Mononuclear cell (primary cell): Measurements from ENCODE around the gene FBXO31. TPM values are rescaled to one million over a fixed set of nuclear protein-coding genes. Genes with fewer than 3 reads are reported as not detected.

Source experiments
- H3K27me3 ChIP-seq: 2 replicates; pipeline ENCODE4 v1.6.0; 2011; ENCODE audit warnings: low read length, control low read depth; ENCODE audit not compliant: insufficient read depth
- H3K4me1 ChIP-seq: 2 replicates; pipeline ENCODE4 v1.5.1; 2011; ENCODE audit warnings: mild to moderate bottlenecking, low read length, control low read depth; ENCODE audit not compliant: insufficient read depth
- H3K4me3 ChIP-seq: 2 replicates; pipeline ENCODE4 v1.5.1; 2011; ENCODE audit warnings: mild to moderate bottlenecking, low read length, moderate library complexity
- H3K9me3 ChIP-seq: 2 replicates; pipeline ENCODE4 v1.5.1; 2011; ENCODE audit warnings: low read depth, mild to moderate bottlenecking, control low read depth, low read length
- total RNA-seq: library from RNA; depleted of rRNA; stranded (reverse); fragments of >200 nt; gene quantifications from one replicate; pipeline ENCODE4 v1.2.3, GENCODE V29; 2012

Gene FBXO31
- total RNA-seq, 1 donor: 17.3 TPM

DNA sequence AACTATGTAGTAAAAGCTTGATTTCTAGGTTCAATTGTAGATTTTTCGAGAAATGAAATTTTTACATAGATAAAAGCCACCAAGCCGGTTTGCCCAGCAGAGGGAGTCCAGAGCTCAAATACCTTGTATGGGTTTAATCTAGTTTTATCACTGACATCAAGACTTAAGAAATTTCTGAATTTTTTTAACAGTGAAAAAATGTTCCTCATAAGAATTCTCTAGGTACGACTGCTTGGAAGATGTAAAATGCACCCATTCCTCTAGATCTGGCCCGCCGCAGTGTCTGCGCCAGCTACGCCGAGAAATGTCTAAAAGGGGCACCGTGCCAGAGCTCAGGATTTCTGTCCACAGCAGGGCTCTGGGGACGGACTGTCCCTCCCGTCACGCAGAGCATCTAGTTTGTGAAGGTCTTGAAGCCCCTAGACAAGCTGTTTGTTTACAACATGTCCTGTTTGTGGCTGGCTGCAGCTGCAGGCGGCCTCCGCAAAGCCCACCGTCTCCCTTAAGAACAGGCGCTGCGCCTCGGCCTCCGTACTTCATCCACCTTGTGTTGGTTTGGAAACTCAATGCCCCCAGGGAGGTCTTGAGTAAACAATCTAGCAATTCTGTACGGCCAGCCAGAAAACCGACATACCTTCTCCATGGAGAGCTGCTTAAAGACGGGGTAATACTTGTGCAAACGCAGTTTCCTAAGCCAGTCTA lies 33.4 kb upstream of the FBXO31 start:
- H3K4me1 ChIP-seq: no peaks in the 10 kb centered on the region
- no peak overlapping the region for H3K4me3 ChIP-seq
- no peaks in the 10 kb centered on the region for H3K27me3 ChIP-seq
- no peaks in the 10 kb centered on the region for H3K9me3 ChIP-seq

GRCh38 chr16:87415441-87415840 lies 31.9 kb upstream of the FBXO31 start:
- H3K4me1 ChIP-seq: no peaks in the 10 kb centered on the region
- H3K4me3 ChIP-seq: no peak overlapping the region
- H3K9me3 ChIP-seq: no peaks in the 10 kb centered on the region
- H3K27me3 ChIP-seq: no peaks in the 10 kb centered on the region

- H3K9me3 ChIP-seq: no peaks in the 10 kb centered on the region
Observed at GRCh38 chr16:87414251-87414680, 30.7 kb upstream of the FBXO31 start.

GRCh38 chr16:87412996-87413421 lies 29.4 kb upstream of the FBXO31 start:
- Histone ChIP-seq H3K9me3 (no peaks in the 10 kb centered on the region), H3K4me1 (no peaks in the 10 kb centered on the region), H3K27me3 (no peaks in the 10 kb centered on the region), H3K4me3 (no peak overlapping the region)

More at GRCh38 chr16:87414251-87414680, 30.7 kb upstream of the FBXO31 start:
- no peaks in the 10 kb centered on the region for H3K4me1 ChIP-seq
- no peak overlapping the region for H3K4me3 ChIP-seq
- H3K27me3 ChIP-seq: no peaks in the 10 kb centered on the region

DNA sequence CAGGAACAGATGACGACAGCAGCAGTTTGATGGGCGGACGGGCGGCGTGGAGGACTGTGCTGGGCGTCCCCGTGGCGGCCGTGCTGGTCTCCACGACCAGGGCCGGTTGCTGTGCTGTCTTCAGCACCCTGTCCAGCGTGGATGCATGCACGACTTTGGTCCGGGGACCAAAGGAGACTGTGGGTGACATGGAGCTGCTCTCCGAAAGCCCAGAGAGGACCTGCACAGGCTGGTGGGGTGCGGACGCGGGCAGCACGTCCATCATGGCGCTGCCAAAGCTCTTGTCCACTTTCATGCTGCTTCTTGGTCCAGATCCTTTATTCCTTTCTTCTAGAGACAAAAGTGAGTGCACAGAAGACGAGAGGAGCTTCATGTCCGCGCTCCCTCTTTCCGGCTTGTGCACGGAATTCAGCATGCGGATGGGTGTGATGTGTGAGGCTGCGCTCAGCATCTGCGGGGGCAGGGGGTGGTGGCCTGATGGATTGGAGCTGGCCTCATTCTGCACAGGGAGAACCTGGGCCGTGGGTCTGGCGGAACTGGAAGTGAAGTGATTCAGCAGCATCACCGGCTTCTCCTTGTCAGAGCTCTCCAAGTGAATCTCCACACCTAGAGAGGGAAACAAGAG lies 28.9 kb upstream of the FBXO31 start:
- H3K4me3 ChIP-seq: no peak overlapping the region
- no peaks in the 10 kb centered on the region for H3K9me3 ChIP-seq
- no peaks in the 10 kb centered on the region for H3K27me3 ChIP-seq
- no peaks in the 10 kb centered on the region for H3K4me1 ChIP-seq

GRCh38 chr16:87411375-87412271 lies 28.0 kb upstream of the FBXO31 start:
- H3K4me1 ChIP-seq: peaks cover 5% of the 10 kb centered on the region
- H3K27me3 ChIP-seq: no peaks in the 10 kb centered on the region
- H3K4me3 ChIP-seq: no peak overlapping the region

GRCh38 chr16:87410968-87411367 lies 27.4 kb upstream of the FBXO31 start:
- Histone ChIP-seq H3K4me3 (no peak overlapping the region), H3K4me1 (peaks cover 9% of the 10 kb centered on the region), H3K27me3 (no peaks in the 10 kb centered on the region), H3K9me3 (no peaks in the 10 kb centered on the region)

More at GRCh38 chr16:87411375-87412271, 28.0 kb upstream of the FBXO31 start:
- H3K9me3 ChIP-seq: no peaks in the 10 kb centered on the region

- H3K4me1 ChIP-seq: peaks cover 9% of the 10 kb centered on the region
- no peak overlapping the region for H3K4me3 ChIP-seq
- H3K27me3 ChIP-seq: no peaks in the 10 kb centered on the region
- H3K9me3 ChIP-seq: no peaks in the 10 kb centered on the region
Observed at GRCh38 chr16:87410530-87410929, 27.0 kb upstream of the FBXO31 start.

DNA sequence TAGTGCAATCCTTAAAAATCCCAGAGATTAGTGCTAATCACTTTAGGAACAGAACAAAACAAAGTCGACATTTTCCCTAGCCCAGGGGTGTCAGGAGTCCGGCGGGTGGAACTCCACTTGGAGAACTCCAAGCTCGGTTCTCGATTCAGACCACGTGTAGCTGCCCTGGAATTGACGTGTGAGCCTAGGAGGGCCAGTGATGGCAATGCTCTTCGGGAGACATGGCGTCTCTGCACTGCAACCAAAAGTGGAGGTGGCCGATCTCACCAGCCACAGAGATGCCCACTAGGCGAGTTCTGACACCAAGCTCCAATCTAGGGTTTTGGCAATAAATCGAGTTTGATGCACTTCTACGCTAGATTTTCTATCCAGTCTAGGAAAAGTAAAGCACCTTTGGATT lies 26.2 kb upstream of the FBXO31 start:
- H3K9me3 ChIP-seq: no peaks in the 10 kb centered on the region
- H3K4me3 ChIP-seq: no peak overlapping the region
- H3K4me1 ChIP-seq: peaks cover 9% of the 10 kb centered on the region

GRCh38 chr16:87409153-87409552 lies 25.6 kb upstream of the FBXO31 start:
- Histone ChIP-seq H3K4me3 (no peak overlapping the region), H3K4me1 (peaks cover 9% of the 10 kb centered on the region), H3K27me3 (no peaks in the 10 kb centered on the region), H3K9me3 (no peaks in the 10 kb centered on the region)

More for the DNA sequence above, 26.2 kb upstream of the FBXO31 start:
- H3K27me3 ChIP-seq: no peaks in the 10 kb centered on the region

DNA sequence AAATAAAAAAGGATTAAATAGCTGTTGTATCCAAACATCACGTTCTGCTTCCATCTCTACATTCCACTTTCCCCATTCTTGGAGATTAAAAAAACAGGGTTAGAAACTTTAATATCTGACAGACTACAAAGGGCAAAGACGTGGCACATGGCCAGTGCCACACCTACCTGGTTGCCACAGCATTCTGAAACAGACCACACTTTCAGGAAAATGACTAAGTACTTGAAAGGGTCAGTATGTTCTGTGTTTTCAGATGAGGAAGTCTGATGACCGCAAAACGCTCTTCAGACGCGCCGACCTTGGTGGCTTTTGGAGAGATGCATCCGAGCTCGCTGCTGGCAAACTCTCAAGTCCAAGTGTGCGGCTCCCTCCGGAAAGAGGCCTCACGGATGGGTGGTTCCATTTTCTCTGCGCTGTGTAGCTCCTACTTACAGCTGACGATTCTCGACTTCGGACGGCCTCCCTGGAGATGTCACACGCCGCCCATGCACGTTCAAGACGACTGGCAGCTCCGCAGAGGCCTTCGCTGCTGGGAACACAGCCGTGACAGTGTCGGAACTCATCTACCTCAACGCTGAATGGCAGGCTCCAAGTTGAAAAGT lies 24.0 kb upstream of the FBXO31 start:
- no peaks in the 10 kb centered on the region for H3K27me3 ChIP-seq
- H3K9me3 ChIP-seq: no peaks in the 10 kb centered on the region
- peaks cover 9% of the 10 kb centered on the region for H3K4me1 ChIP-seq
- H3K4me3 ChIP-seq: no peak overlapping the region

DNA sequence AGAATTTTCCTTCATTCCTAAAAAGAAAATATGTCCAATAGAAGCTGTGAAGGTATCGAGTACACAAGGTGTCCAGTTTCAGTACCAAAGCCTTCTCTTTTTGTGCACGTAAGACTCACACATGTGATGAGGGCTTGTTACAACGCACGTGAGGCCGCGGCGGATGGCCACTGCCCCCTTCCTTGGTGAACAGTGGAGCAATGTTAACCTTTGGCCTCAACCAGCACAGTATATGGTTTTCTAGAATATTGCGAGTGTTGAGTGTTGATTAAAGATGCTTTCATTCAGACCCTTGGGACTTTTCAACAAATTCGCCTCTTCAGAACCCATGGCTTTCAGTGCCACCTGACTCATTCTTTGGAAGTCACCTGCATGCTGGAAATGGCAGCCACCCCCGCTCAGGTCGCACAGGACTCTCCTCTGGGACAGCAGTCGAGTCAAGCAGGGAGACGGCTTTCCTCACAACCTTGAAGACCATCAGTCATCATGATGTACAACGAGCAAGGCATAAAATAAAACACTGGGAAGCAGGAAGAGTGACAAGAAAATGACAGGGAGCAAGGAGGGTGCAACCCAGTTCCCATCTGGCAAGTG lies 23.0 kb upstream of the FBXO31 start:
- Histone ChIP-seq H3K9me3 (no peaks in the 10 kb centered on the region), H3K4me3 (no peak overlapping the region), H3K27me3 (no peaks in the 10 kb centered on the region)

DNA sequence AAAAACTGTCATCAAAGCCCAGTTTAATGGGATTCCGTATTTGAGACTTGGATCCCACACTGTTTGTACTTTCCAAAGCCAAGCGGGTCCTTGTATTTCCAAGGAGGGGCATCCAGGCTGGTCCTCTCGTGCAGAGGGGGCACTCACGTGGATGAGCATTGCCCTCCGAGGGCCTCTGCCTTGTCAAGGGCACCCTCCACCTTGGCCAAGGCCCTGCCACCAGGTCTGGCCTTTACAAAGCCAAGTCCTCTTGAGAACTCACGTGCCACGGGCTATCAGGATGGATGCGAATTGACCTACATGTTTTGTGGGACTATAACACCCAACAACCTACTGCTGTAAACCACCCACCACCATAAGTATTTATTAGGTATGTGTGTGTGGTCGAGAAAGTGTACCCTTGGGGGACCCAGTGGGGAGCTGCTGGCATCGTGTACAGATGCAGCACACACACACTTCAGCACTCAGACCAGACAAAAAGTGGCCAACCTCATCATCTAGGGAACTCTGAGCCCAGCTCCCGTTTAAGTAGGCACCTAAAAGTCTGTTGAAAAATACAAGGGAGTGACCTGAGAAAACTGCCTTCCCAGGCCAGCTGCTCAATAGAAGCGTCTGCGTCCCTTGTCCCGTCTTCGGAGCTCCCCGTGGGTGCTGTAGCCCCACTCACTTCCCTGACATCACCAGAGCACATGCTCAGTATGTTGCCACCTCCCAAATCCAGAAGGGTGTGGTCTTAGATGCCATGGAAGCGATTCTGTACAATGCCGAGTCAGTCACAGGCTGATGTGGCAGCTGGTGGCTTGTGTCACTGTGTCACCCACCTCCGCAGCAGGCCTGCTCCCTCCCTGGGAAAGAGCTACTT lies 21.4 kb upstream of the FBXO31 start:
- Histone ChIP-seq H3K27me3 (no peaks in the 10 kb centered on the region), H3K4me1 (peaks cover 9% of the 10 kb centered on the region), H3K9me3 (no peaks in the 10 kb centered on the region), H3K4me3 (no peak overlapping the region)

More for the DNA sequence above, 23.0 kb upstream of the FBXO31 start:
- peaks cover 9% of the 10 kb centered on the region for H3K4me1 ChIP-seq
